ENCODE results near the gene MUC5AC.
"Not testable (repeated sequence)": the region's sequence is repeated elsewhere in the genome, so short reads cannot be mapped to it uniquely, and the experiment has no call there.

MUC5AC gene

DNA sequence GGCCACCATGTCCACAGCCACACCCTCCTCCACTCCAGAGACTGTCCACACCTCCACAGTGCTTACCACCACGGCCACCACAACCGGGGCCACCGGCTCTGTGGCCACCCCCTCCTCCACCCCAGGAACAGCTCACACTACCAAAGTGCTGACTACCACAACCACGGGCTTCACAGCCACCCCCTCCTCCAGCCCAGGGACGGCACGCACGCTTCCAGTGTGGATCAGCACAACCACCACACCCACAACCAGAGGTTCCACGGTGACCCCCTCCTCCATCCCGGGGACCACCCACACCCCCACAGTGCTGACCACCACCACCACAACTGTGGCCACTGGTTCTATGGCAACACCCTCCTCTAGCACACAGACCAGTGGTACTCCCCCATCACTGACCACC is 86.8 kb downstream of the MUC5AC start:
- H2AK5ac ChIP-seq (ENCODE audit: low read length); H3K27ac ChIP-seq (ENCODE audit: low read depth, low read length); H3K36me3 ChIP-seq (ENCODE audit: control insufficient read depth, insufficient read depth, low read length); H4K8ac ChIP-seq (ENCODE audit: low read depth, low read length); H3K4me3 ChIP-seq (ENCODE audit: low read length); H3K23ac ChIP-seq (ENCODE audit: low read length); H3K9ac ChIP-seq (ENCODE audit: low read length); H4K5ac ChIP-seq (ENCODE audit: low read length); DNase-seq; H3K56ac ChIP-seq (ENCODE audit: low read length); H3K79me2 ChIP-seq (ENCODE audit: control insufficient read depth, insufficient read depth, low read length); H3K4me1 ChIP-seq (ENCODE audit: control insufficient read depth, low read depth, low read length); H3K79me1 ChIP-seq (ENCODE audit: low read length); H3K27me3 ChIP-seq (ENCODE audit: insufficient read depth, low read length, poor library complexity); H3K4me2 ChIP-seq (ENCODE audit: low read length); H3K18ac ChIP-seq (ENCODE audit: low read length); H2BK120ac ChIP-seq (ENCODE audit: low read depth, low read length); H3K4ac ChIP-seq (ENCODE audit: low read depth, low read length); H2BK5ac ChIP-seq (ENCODE audit: low read length); H2BK15ac ChIP-seq (replicated peaks; ENCODE audit: low read depth): not testable (repeated sequence)
- no CpG with 5 or more reads among the region's 9 CpGs for WGBS (ENCODE audit: extremely low coverage, insufficient coverage, low lambda C conversion rate)

GRCh38 chr11:1245717-1246116 is 88.0 kb downstream of the MUC5AC start:
- not testable (repeated sequence) for H3K36me3 ChIP-seq (ENCODE audit: control insufficient read depth, insufficient read depth, low read length); H2BK15ac ChIP-seq (replicated peaks; ENCODE audit: low read depth); H3K56ac ChIP-seq (ENCODE audit: low read length); H2BK120ac ChIP-seq (ENCODE audit: low read depth, low read length); H3K79me2 ChIP-seq (ENCODE audit: control insufficient read depth, insufficient read depth, low read length); H3K27ac ChIP-seq (ENCODE audit: low read depth, low read length); H2BK5ac ChIP-seq (ENCODE audit: low read length); H3K23ac ChIP-seq (ENCODE audit: low read length); H3K4me1 ChIP-seq (ENCODE audit: control insufficient read depth, low read depth, low read length); H3K4ac ChIP-seq (ENCODE audit: low read depth, low read length); DNase-seq; H4K5ac ChIP-seq (ENCODE audit: low read length); H3K9ac ChIP-seq (ENCODE audit: low read length); H3K18ac ChIP-seq (ENCODE audit: low read length); H3K27me3 ChIP-seq (ENCODE audit: insufficient read depth, low read length, poor library complexity); H3K4me2 ChIP-seq (ENCODE audit: low read length); H3K4me3 ChIP-seq (ENCODE audit: low read length); H2AK5ac ChIP-seq (ENCODE audit: low read length); H3K79me1 ChIP-seq (ENCODE audit: low read length); H4K8ac ChIP-seq (ENCODE audit: low read depth, low read length)
- no CpG with 5 or more reads among the region's 14 CpGs for WGBS (ENCODE audit: extremely low coverage, insufficient coverage, low lambda C conversion rate)

DNA sequence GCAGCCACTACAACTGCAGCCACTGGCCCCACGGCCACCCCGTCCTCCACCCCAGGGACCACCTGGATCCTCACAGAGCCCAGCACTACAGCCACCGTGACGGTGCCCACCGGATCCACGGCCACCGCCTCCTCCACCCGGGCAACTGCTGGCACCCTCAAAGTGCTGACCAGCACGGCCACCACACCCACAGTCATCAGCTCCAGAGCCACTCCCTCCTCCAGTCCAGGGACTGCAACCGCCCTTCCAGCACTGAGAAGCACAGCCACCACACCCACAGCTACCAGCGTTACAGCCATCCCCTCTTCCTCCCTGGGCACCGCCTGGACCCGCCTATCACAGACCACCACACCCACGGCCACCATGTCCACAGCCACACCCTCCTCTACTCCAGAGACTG is 88.5 kb downstream of the MUC5AC start:
- H3K79me2 ChIP-seq (ENCODE audit: control insufficient read depth, insufficient read depth, low read length); H4K8ac ChIP-seq (ENCODE audit: low read depth, low read length); H3K27me3 ChIP-seq (ENCODE audit: insufficient read depth, low read length, poor library complexity); H3K4ac ChIP-seq (ENCODE audit: low read depth, low read length); H3K18ac ChIP-seq (ENCODE audit: low read length); H3K36me3 ChIP-seq (ENCODE audit: control insufficient read depth, insufficient read depth, low read length); H3K27ac ChIP-seq (ENCODE audit: low read depth, low read length); H4K5ac ChIP-seq (ENCODE audit: low read length); H3K9ac ChIP-seq (ENCODE audit: low read length); H2BK120ac ChIP-seq (ENCODE audit: low read depth, low read length); DNase-seq; H2BK5ac ChIP-seq (ENCODE audit: low read length); H2AK5ac ChIP-seq (ENCODE audit: low read length); H3K79me1 ChIP-seq (ENCODE audit: low read length); H3K56ac ChIP-seq (ENCODE audit: low read length); H2BK15ac ChIP-seq (replicated peaks; ENCODE audit: low read depth); H3K4me1 ChIP-seq (ENCODE audit: control insufficient read depth, low read depth, low read length); H3K4me3 ChIP-seq (ENCODE audit: low read length); H3K4me2 ChIP-seq (ENCODE audit: low read length); H3K23ac ChIP-seq (ENCODE audit: low read length): not testable (repeated sequence)
- WGBS (ENCODE audit: extremely low coverage, insufficient coverage, low lambda C conversion rate), result no CpG with 5 or more reads among the region's 14 CpGs

DNA sequence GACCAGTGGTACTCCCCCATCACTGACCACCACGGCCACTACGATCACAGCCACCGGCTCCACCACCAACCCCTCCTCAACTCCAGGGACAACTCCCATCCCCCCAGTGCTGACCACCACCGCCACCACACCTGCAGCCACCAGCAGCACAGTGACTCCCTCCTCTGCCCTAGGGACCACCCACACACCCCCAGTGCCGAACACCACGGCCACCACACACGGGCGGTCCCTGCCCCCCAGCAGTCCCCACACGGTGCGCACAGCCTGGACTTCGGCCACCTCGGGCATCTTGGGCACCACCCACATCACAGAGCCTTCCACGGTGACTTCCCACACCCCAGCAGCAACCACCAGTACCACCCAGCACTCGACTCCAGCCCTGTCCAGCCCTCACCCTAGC is 89.3 kb downstream of the MUC5AC start:
- not testable (repeated sequence) for DNase-seq; H4K5ac ChIP-seq (ENCODE audit: low read length); H2BK5ac ChIP-seq (ENCODE audit: low read length); H3K4me1 ChIP-seq (ENCODE audit: control insufficient read depth, low read depth, low read length); H3K79me1 ChIP-seq (ENCODE audit: low read length); H2BK15ac ChIP-seq (replicated peaks; ENCODE audit: low read depth); H3K4me2 ChIP-seq (ENCODE audit: low read length); H3K9ac ChIP-seq (ENCODE audit: low read length); H3K4me3 ChIP-seq (ENCODE audit: low read length); H3K27ac ChIP-seq (ENCODE audit: low read depth, low read length); H2BK120ac ChIP-seq (ENCODE audit: low read depth, low read length); H3K36me3 ChIP-seq (ENCODE audit: control insufficient read depth, insufficient read depth, low read length); H3K18ac ChIP-seq (ENCODE audit: low read length); H3K56ac ChIP-seq (ENCODE audit: low read length); H2AK5ac ChIP-seq (ENCODE audit: low read length); H3K23ac ChIP-seq (ENCODE audit: low read length); H3K79me2 ChIP-seq (ENCODE audit: control insufficient read depth, insufficient read depth, low read length); H3K4ac ChIP-seq (ENCODE audit: low read depth, low read length); H3K27me3 ChIP-seq (ENCODE audit: insufficient read depth, low read length, poor library complexity); H4K8ac ChIP-seq (ENCODE audit: low read depth, low read length)
- WGBS (ENCODE audit: extremely low coverage, insufficient coverage, low lambda C conversion rate), result no CpG with 5 or more reads among the region's 14 CpGs

DNA sequence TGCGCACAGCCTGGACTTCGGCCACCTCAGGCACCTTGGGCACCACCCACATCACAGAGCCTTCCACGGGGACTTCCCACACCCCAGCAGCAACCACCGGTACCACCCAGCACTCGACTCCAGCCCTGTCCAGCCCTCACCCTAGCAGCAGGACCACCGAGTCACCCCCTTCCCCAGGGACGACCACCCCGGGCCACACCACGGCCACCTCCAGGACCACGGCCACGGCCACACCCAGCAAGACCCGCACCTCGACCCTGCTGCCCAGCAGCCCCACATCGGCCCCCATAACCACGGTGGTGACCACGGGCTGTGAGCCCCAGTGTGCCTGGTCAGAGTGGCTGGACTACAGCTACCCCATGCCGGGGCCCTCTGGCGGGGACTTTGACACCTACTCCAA is 91.2 kb downstream of the MUC5AC start:
- H2BK120ac ChIP-seq (ENCODE audit: low read depth, low read length); H3K9ac ChIP-seq (ENCODE audit: low read length); DNase-seq; H3K79me1 ChIP-seq (ENCODE audit: low read length); H2BK5ac ChIP-seq (ENCODE audit: low read length); H3K27me3 ChIP-seq (ENCODE audit: insufficient read depth, low read length, poor library complexity); H3K27ac ChIP-seq (ENCODE audit: low read depth, low read length); H3K36me3 ChIP-seq (ENCODE audit: control insufficient read depth, insufficient read depth, low read length); H3K56ac ChIP-seq (ENCODE audit: low read length); H3K4me1 ChIP-seq (ENCODE audit: control insufficient read depth, low read depth, low read length); H3K23ac ChIP-seq (ENCODE audit: low read length); H2AK5ac ChIP-seq (ENCODE audit: low read length); H4K8ac ChIP-seq (ENCODE audit: low read depth, low read length); H2BK15ac ChIP-seq (replicated peaks; ENCODE audit: low read depth); H3K4me2 ChIP-seq (ENCODE audit: low read length); H3K4me3 ChIP-seq (ENCODE audit: low read length); H3K18ac ChIP-seq (ENCODE audit: low read length); H4K5ac ChIP-seq (ENCODE audit: low read length); H3K79me2 ChIP-seq (ENCODE audit: control insufficient read depth, insufficient read depth, low read length); H3K4ac ChIP-seq (ENCODE audit: low read depth, low read length): not testable (repeated sequence)
- no CpG with 5 or more reads among the region's 18 CpGs for WGBS (ENCODE audit: extremely low coverage, insufficient coverage, low lambda C conversion rate)

DNA sequence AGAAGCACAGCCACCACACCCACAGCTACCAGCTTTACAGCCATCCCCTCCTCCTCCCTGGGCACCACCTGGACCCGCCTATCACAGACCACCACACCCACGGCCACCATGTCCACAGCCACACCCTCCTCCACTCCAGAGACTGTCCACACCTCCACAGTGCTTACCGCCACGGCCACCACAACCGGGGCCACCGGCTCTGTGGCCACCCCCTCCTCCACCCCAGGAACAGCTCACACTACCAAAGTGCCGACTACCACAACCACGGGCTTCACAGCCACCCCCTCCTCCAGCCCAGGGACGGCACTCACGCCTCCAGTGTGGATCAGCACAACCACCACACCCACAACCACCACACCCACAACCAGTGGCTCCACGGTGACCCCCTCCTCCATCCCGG is 92.7 kb downstream of the MUC5AC start:
- not testable (repeated sequence) for H3K36me3 ChIP-seq (ENCODE audit: control insufficient read depth, insufficient read depth, low read length); H3K27ac ChIP-seq (ENCODE audit: low read depth, low read length); H2BK15ac ChIP-seq (replicated peaks; ENCODE audit: low read depth); H2AK5ac ChIP-seq (ENCODE audit: low read length); H3K18ac ChIP-seq (ENCODE audit: low read length); H2BK120ac ChIP-seq (ENCODE audit: low read depth, low read length); H3K4ac ChIP-seq (ENCODE audit: low read depth, low read length); H3K9ac ChIP-seq (ENCODE audit: low read length); H4K8ac ChIP-seq (ENCODE audit: low read depth, low read length); H3K4me2 ChIP-seq (ENCODE audit: low read length); H2BK5ac ChIP-seq (ENCODE audit: low read length); H3K79me1 ChIP-seq (ENCODE audit: low read length); H3K23ac ChIP-seq (ENCODE audit: low read length); H3K79me2 ChIP-seq (ENCODE audit: control insufficient read depth, insufficient read depth, low read length); H3K27me3 ChIP-seq (ENCODE audit: insufficient read depth, low read length, poor library complexity); H3K56ac ChIP-seq (ENCODE audit: low read length); H3K4me1 ChIP-seq (ENCODE audit: control insufficient read depth, low read depth, low read length); H4K5ac ChIP-seq (ENCODE audit: low read length); H3K4me3 ChIP-seq (ENCODE audit: low read length); DNase-seq
- no CpG with 5 or more reads among the region's 12 CpGs for WGBS (ENCODE audit: extremely low coverage, insufficient coverage, low lambda C conversion rate)

Measured in mesendoderm (in vitro differentiated cells).